SH-SY5Y (cell line): ENCODE measurements around the gene NEURL2.

Experiments
- GATA2 ChIP-seq: IDR thresholded peaks from 2 replicates; pipeline ENCODE4 v1.6.1; 2011; ENCODE audit warnings: mild to moderate bottlenecking, low read depth, low read length
- GATA3 ChIP-seq: IDR thresholded peaks from 2 replicates; pipeline ENCODE4 v1.6.1; 2011; ENCODE audit warnings: low read depth, mild to moderate bottlenecking, low read length, moderate library complexity

DNA sequence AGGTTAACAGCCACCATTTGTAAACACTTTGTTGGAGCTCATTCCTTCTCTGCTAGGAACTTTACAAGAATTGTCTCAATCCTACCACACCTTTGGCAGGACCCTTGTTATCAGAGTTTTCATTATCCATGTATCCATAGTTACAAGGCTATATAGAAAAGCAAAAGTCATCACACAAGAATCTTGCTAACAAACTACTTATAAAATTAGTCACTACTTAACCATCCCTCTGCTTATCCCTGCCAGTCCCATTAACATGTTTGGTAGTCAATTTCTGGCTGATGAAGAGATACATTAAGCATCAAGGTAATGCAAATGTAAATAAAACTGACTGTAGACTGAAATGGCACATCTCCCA lies 23.2 kb downstream of the NEURL2 start:
- TF ChIP-seq GATA3, result no peak
- TF ChIP-seq GATA2, result no peak
